CD4-positive, alpha-beta T cell (primary cell): Measurements from ENCODE around the gene STYXL1. TPM values are rescaled to one million over a fixed set of nuclear protein-coding genes. Genes with fewer than 3 reads are reported as not detected.

Experiments
- ATAC-seq: fragments of 200-7000 bp; cut with Tn5 transposase; one replicate; pipeline ENCODE4 v1.10.0; 2022; ENCODE audit warnings: mild to moderate bottlenecking; ENCODE audit not compliant: poor library complexity
- CTCF ChIA-PET: fragments of 350-600 bp; sonication (Branson Sonifier 250); formaldehyde crosslinking; loops from one replicate; lab custom pipeline; 2021; ENCODE audit warnings: antibody characterized with exemption, inconsistent platforms; lab: Charles Lee
- POLR2A ChIA-PET: fragments of 350-600 bp; sonication (Branson Sonifier 250); formaldehyde crosslinking; loops from one replicate; lab custom pipeline; 2021; ENCODE audit warnings: antibody characterized with exemption, inconsistent platforms; lab: Charles Lee
- DNase-seq, 14 experiments: peaks; one replicate each; pipeline ENCODE4 v3.0.0-alpha.2; 2013 to 2020; ENCODE audit warnings: mixed read lengths in 2 of 14
- H3K27ac ChIP-seq, 2 donors: one replicate each; pipeline versions ENCODE4 v1.5.1 to v1.7.0; 2013; ENCODE audit warnings: low read length in 2 of 2, low read depth in 1 of 2, mild to moderate bottlenecking in 1 of 2
- H3K27me3 ChIP-seq, 2 experiments: 1 replicate in 1 of 2; 2 replicates in 1 of 2; pipeline versions ENCODE4 v1.6.1 to v1.7.0; 2013; ENCODE audit warnings: low read length in 2 of 2, control low read depth in 1 of 2, mild to moderate bottlenecking in 1 of 2, moderate library complexity in 1 of 2; ENCODE audit not compliant: insufficient read depth in 2 of 2, control insufficient read depth in 1 of 2
- H3K36me3 ChIP-seq: one replicate; pipeline ENCODE4 v1.6.1; 2013; ENCODE audit warnings: low read length, control low read depth; ENCODE audit not compliant: insufficient read depth
- H3K4me1 ChIP-seq: one replicate; pipeline ENCODE4 v1.6.1; 2013; ENCODE audit warnings: low read length, control low read depth; ENCODE audit not compliant: insufficient read depth
- H3K4me3 ChIP-seq: one replicate; pipeline ENCODE4 v1.5.1; 2013; ENCODE audit warnings: mild to moderate bottlenecking, low read length, moderate library complexity
- H3K9me3 ChIP-seq, 2 experiments: 1 replicate in 1 of 2; 2 replicates in 1 of 2; pipeline versions ENCODE4 v1.6.1 to v1.7.0; 2013; ENCODE audit warnings: low read length in 2 of 2, mild to moderate bottlenecking in 2 of 2, control low read depth in 1 of 2, moderate library complexity in 1 of 2; ENCODE audit not compliant: control insufficient read depth in 1 of 2, insufficient read depth in 1 of 2
- H3K27ac Mint-ChIP-seq: one replicate; pipeline ENCODE4 v1.8.0; 2020; ENCODE audit warnings: mixed read lengths
- H3K27me3 Mint-ChIP-seq: one replicate; pipeline ENCODE4 v1.8.0; 2021; ENCODE audit warnings: mixed read lengths
- H3K36me3 Mint-ChIP-seq: one replicate; pipeline ENCODE4 v1.8.0; 2021; ENCODE audit warnings: low read depth, mixed read lengths
- H3K4me1 Mint-ChIP-seq: one replicate; pipeline ENCODE4 v1.8.0; 2021; ENCODE audit warnings: low read depth, mixed read lengths
- H3K4me3 Mint-ChIP-seq: one replicate; pipeline ENCODE4 v1.8.0; 2020; ENCODE audit warnings: mild to moderate bottlenecking, mixed read lengths
- H3K9me3 Mint-ChIP-seq: one replicate; pipeline ENCODE4 v1.8.0; 2020; ENCODE audit warnings: mixed read lengths
- intact Hi-C, 2 experiments: fragments of 100-400 bp; cut with DNase I in 1 of 2; cut with micrococcal nuclease in 1 of 2; formaldehyde crosslinking; loops; one replicate each; pipeline versions ENCODE4 v1.15.1 to v1.9.0; 2023 to 2025; cut with DNase I, micrococcal nuclease
- total RNA-seq, 174 experiments: library from RNA in 2 of 174; stranded (reverse) in 2 of 174; gene quantifications; one replicate each; pipeline ENCODE4 v1.2.3 and lab custom pipeline; 2021 to 2026
- TF ChIP-seq, protein P1 (sequence below): fragments of 200-600 bp; IDR thresholded peaks from one replicate; pipeline ENCODE4 v1.8.0; 2022; ENCODE audit warnings: antibody characterized with exemption, mild to moderate bottlenecking

The STYXL1 gene
- total RNA-seq, 2 experiments from 2014 or later: 8.4 to 8.5 TPM

DNA sequence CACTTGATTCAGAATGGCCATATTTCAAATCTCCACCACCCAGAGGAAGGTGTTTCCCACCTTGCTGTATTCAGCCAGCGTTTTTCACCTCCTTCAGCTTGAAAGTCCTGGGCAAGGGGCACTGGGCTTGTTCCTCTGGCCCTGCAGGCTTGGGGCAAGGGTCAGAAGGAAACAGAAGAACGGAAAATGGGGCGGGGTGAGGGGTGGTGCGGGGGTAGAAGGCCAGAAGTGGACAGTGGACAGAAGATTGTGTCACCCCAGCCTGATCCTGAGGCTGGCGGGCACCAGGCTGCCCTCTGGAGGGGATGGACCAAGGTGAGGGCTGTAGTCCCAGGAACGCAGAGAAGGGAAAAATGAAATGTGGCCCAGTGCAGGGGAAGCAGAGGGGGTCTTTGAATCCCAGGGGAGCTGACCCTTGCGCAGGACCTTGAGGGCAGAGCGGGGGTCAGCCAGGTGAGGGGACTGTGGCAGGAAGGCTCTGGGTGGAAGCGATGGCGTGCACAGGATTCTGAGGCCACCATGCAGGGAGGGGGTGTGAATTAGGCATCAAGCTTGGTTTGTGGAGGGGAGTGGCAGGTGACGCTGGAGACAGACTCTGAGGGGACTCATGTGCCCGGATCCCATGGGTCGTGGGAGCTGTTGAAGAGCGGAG lies 76.4 kb downstream of the STYXL1 start:
- no peak for ATAC-seq
- H3K36me3 ChIP-seq: peaks cover 24% of the 10 kb centered on the region
- H3K9me3 ChIP-seq: no peaks in the 10 kb centered on the region
- no peak for DNase-seq
- Mint-ChIP-seq H3K4me3 (no peak overlapping the region), H3K4me1 (no peaks in the 10 kb centered on the region), H3K36me3 (peaks cover 41% of the 10 kb centered on the region), H3K27me3 (no peaks in the 10 kb centered on the region), H3K9me3 (no peaks in the 10 kb centered on the region), H3K27ac (no peak overlapping the region)
- no peaks in the 10 kb centered on the region for H3K4me1 ChIP-seq
- H3K27me3 ChIP-seq: no peaks in the 10 kb centered on the region
- TF ChIP-seq, protein P1, sequence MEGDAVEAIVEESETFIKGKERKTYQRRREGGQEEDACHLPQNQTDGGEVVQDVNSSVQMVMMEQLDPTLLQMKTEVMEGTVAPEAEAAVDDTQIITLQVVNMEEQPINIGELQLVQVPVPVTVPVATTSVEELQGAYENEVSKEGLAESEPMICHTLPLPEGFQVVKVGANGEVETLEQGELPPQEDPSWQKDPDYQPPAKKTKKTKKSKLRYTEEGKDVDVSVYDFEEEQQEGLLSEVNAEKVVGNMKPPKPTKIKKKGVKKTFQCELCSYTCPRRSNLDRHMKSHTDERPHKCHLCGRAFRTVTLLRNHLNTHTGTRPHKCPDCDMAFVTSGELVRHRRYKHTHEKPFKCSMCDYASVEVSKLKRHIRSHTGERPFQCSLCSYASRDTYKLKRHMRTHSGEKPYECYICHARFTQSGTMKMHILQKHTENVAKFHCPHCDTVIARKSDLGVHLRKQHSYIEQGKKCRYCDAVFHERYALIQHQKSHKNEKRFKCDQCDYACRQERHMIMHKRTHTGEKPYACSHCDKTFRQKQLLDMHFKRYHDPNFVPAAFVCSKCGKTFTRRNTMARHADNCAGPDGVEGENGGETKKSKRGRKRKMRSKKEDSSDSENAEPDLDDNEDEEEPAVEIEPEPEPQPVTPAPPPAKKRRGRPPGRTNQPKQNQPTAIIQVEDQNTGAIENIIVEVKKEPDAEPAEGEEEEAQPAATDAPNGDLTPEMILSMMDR: no peak
- no peak overlapping the region for H3K27ac ChIP-seq
- ChIA-PET CTCF (no interaction called here), POLR2A (no interaction called here)
- H3K4me3 ChIP-seq: no peak overlapping the region
- intact Hi-C loops: no loop called here

DNA sequence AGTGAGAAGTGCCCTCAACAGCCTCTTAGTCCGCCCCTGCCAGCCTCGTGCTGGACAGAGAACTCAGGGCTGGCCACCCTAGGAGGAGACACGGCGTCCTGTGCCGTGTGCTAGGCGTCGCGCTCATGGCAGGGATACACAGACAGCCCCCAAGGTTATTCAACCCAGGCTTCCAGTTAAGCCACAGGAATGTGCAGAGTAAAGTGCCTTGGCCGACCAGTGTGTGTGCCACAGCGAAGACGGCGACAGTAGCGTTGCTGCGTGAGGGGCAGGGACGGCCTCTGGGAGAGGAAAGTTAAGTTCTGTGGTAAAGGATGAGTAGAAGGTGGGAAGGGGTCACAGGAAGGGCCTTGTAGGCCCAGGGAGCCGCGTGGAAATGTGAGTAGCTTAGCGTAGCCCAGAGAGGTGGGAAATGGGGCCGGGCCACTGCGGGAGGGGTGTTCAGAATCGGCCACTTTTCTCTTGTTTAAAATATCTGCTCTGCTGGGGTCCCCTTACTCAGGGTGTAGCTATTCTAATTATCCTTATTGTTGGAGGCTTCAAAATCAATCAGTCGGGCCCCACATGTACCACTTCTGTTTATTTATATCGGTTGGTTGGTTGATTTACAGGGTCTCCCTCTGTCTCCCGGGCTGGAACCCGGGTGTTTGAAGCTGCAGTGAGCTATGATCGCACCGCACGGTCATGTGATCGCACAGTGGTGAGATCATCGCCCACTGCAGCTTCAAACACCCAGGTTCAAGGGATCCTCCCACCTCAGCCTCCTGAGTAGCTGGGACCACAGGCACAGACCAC lies 77.9 kb downstream of the STYXL1 start:
- Histone ChIP-seq H3K4me3 (no peak overlapping the region), H3K27me3 (no peaks in the 10 kb centered on the region), H3K27ac (no peak overlapping the region), H3K36me3 (peaks cover 25% of the 10 kb centered on the region), H3K4me1 (no peaks in the 10 kb centered on the region), H3K9me3 (no peaks in the 10 kb centered on the region)
- H3K27ac Mint-ChIP-seq: no peak overlapping the region
- TF ChIP-seq, protein P1: no peak
- CTCF ChIA-PET: no interaction called here
- H3K9me3 Mint-ChIP-seq: no peaks in the 10 kb centered on the region
- intact Hi-C loops: no loop called here
- peaks cover 42% of the 10 kb centered on the region for H3K36me3 Mint-ChIP-seq
- DNase-seq: no peak
- no peaks in the 10 kb centered on the region for H3K27me3 Mint-ChIP-seq
- no peak overlapping the region for H3K4me3 Mint-ChIP-seq
- POLR2A ChIA-PET: no interaction called here
- H3K4me1 Mint-ChIP-seq: no peaks in the 10 kb centered on the region
- ATAC-seq: no peak

GRCh38 chr7:75969182-75969581 lies 78.6 kb downstream of the STYXL1 start:
- Mint-ChIP-seq H3K27me3 (no peaks in the 10 kb centered on the region), H3K9me3 (no peaks in the 10 kb centered on the region), H3K4me1 (no peaks in the 10 kb centered on the region), H3K4me3 (no peak overlapping the region), H3K36me3 (peaks cover 39% of the 10 kb centered on the region), H3K27ac (no peak overlapping the region)
- Histone ChIP-seq H3K4me1 (no peaks in the 10 kb centered on the region), H3K9me3 (no peaks in the 10 kb centered on the region), H3K27me3 (no peaks in the 10 kb centered on the region), H3K36me3 (peaks cover 25% of the 10 kb centered on the region), H3K4me3 (no peak overlapping the region), H3K27ac (no peak overlapping the region)
- TF ChIP-seq, protein P1: no peak
- intact Hi-C loops: no loop called here
- ATAC-seq (no peak), DNase-seq (no peak)
- CTCF ChIA-PET: no interaction called here
- POLR2A ChIA-PET: no interaction called here
